ENCODE data around the gene MBTD1. TPM values are rescaled to one million over a fixed set of nuclear protein-coding genes. Genes with fewer than 3 reads are reported as not detected.
"Not testable (repeated sequence)": the region's sequence is repeated elsewhere in the genome, so short reads cannot be mapped to it uniquely, and the experiment has no call there.

MBTD1 gene
- total and polyA plus RNA-seq, 8 donors, result 10.0 to 64.9 (median 52.3) TPM

- no peak for ATAC-seq
These were observed 30.0 kb downstream of the MBTD1 start for GRCh38 chr17:51229889-51230288.

GRCh38 chr17:51228161-51228560 lies 31.7 kb downstream of the MBTD1 start:
- Histone ChIP-seq H3K9me3 (no peaks in the 10 kb centered on the region), H3K36me3 (peaks cover 0 to 7% of the 10 kb centered on the region in 2 donors), H3K4me1 (peaks cover 0 to 4% of the 10 kb centered on the region in 2 donors), H3K27me3 (no peaks in the 10 kb centered on the region), H3K27ac (no peak overlapping the region), H3K4me3 (no peak overlapping the region)
- ATAC-seq, result peak; percentile 24
- intact Hi-C loops (cut with DNase I), result no loop called here
- no peak for TF ChIP-seq CTCF (IDR thresholded peaks at IDR 0.05)
- DNase-seq, result no peak

More at GRCh38 chr17:51229889-51230288, 30.0 kb downstream of the MBTD1 start:
- Histone ChIP-seq H3K36me3 (no peaks in the 10 kb centered on the region), H3K4me3 (no peak overlapping the region), H3K9me3 (no peaks in the 10 kb centered on the region), H3K4me1 (peaks cover 0 to 4% of the 10 kb centered on the region in 2 donors), H3K27me3 (no peaks in the 10 kb centered on the region), H3K27ac (no peak overlapping the region)
- intact Hi-C loops (cut with DNase I), result no loop called here
- TF ChIP-seq CTCF (IDR thresholded peaks at IDR 0.05), result no peak
- no peak for DNase-seq

- ATAC-seq; H3K9me3 ChIP-seq; H3K27me3 ChIP-seq; intact Hi-C loops (cut with DNase I); H3K4me3 ChIP-seq; H3K4me1 ChIP-seq; DNase-seq; H3K27ac ChIP-seq: not testable (repeated sequence)
- peaks cover 0 to 29% of the 10 kb centered on the region in 2 donors for H3K36me3 ChIP-seq
These were observed 34.3 kb downstream of the MBTD1 start for GRCh38 chr17:51225523-51225922.

GRCh38 chr17:51224402-51225262 lies 35.2 kb downstream of the MBTD1 start:
- ATAC-seq (no peak), DNase-seq (no peak)
- Histone ChIP-seq H3K27me3 (no peaks in the 10 kb centered on the region), H3K4me1 (no peaks in the 10 kb centered on the region), H3K36me3 (peaks cover 0 to 38% of the 10 kb centered on the region in 2 donors), H3K9me3 (no peaks in the 10 kb centered on the region), H3K27ac (peak overlapping the region in 1 of 2 donors; percentile 29), H3K4me3 (no peak overlapping the region)
- intact Hi-C loops (cut with DNase I), result no loop called here
- no peak for TF ChIP-seq CTCF (IDR thresholded peaks at IDR 0.05)

- no peaks in the 10 kb centered on the region for H3K27me3 ChIP-seq
- H3K4me3 ChIP-seq, result no peak overlapping the region
- ATAC-seq, result no peak
- DNase-seq, result no peak
- H3K9me3 ChIP-seq, result no peaks in the 10 kb centered on the region
- no peaks in the 10 kb centered on the region for H3K4me1 ChIP-seq
- H3K36me3 ChIP-seq, result peaks cover 0 to 66% of the 10 kb centered on the region in 2 donors
- intact Hi-C loops (cut with DNase I), result no loop called here
- no peak overlapping the region for H3K27ac ChIP-seq
- TF ChIP-seq CTCF (IDR thresholded peaks at IDR 0.05), result no peak
These were observed 38.5 kb downstream of the MBTD1 start for GRCh38 chr17:51221322-51221721.

All from left lung (tissue), 10 donors.